Measurements from ENCODE around the gene LRP1. TPM values are rescaled to one million over a fixed set of nuclear protein-coding genes. Genes with fewer than 3 reads are reported as not detected.

The LRP1 gene
- total RNA-seq, 1 donor from 2014 or later, result 24.7 TPM

DNA sequence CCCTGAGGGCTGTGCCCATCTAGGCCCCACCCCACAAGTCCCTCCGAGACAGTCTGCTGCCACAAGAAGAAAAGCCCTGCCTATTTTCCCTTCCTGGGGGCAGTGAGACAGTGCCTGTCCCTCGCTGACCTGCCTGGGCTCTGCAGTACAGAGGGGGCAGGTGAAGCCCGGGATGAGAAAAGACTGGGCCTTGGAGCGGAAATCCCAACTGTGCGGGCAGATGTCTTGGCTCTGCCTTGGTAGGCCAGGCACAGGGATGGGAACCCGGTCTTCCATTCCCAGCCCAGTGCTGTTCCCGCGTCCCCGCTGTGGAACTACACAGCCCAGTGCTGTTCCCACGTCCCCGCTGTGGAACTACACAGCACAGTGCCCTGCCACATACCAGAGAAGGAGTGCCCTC, 75.5 kb downstream of the LRP1 start:
- no peaks in the 10 kb centered on the region for H3K9me3 Mint-ChIP-seq (ENCODE audit: unreplicated experiment)
- TF ChIP-seq, protein P1, sequence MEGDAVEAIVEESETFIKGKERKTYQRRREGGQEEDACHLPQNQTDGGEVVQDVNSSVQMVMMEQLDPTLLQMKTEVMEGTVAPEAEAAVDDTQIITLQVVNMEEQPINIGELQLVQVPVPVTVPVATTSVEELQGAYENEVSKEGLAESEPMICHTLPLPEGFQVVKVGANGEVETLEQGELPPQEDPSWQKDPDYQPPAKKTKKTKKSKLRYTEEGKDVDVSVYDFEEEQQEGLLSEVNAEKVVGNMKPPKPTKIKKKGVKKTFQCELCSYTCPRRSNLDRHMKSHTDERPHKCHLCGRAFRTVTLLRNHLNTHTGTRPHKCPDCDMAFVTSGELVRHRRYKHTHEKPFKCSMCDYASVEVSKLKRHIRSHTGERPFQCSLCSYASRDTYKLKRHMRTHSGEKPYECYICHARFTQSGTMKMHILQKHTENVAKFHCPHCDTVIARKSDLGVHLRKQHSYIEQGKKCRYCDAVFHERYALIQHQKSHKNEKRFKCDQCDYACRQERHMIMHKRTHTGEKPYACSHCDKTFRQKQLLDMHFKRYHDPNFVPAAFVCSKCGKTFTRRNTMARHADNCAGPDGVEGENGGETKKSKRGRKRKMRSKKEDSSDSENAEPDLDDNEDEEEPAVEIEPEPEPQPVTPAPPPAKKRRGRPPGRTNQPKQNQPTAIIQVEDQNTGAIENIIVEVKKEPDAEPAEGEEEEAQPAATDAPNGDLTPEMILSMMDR (IDR thresholded peaks at IDR 0.05; ENCODE audit: unreplicated experiment), result no peak
- H3K27ac Mint-ChIP-seq (ENCODE audit: unreplicated experiment), result no peak overlapping the region
- H3K4me1 Mint-ChIP-seq (ENCODE audit: unreplicated experiment), result no peaks in the 10 kb centered on the region
- H3K27me3 Mint-ChIP-seq (ENCODE audit: unreplicated experiment), result peaks cover 8% of the 10 kb centered on the region
- H3K36me3 Mint-ChIP-seq (ENCODE audit: low read depth, unreplicated experiment), result peaks cover 11% of the 10 kb centered on the region
- no peak for DNase-seq (ENCODE audit: low spot score)
- no peak overlapping the region for H3K4me3 Mint-ChIP-seq (ENCODE audit: unreplicated experiment)

DNA sequence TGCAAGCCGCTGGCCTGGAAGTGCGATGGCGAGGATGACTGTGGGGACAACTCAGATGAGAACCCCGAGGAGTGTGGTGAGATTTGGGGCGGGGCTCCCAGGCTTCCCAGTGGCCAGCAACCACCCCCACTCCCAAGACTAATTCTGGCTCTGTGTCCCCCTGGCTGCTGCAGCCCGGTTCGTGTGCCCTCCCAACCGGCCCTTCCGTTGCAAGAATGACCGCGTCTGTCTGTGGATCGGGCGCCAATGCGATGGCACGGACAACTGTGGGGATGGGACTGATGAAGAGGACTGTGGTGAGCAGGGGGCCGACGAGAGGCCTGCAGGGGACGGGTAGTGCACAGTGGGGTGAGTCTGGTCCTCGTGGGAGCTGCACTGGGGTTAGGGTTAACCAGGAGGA, 76.2 kb downstream of the LRP1 start:
- TF ChIP-seq, protein P1 (IDR thresholded peaks at IDR 0.05; ENCODE audit: unreplicated experiment), result no peak
- peak overlapping the region; percentile 12 for H3K4me3 Mint-ChIP-seq (ENCODE audit: unreplicated experiment)
- H3K27me3 Mint-ChIP-seq (ENCODE audit: unreplicated experiment), result peaks cover 8% of the 10 kb centered on the region
- no peaks in the 10 kb centered on the region for H3K9me3 Mint-ChIP-seq (ENCODE audit: unreplicated experiment)
- DNase-seq (ENCODE audit: low spot score), result no peak
- H3K27ac Mint-ChIP-seq (ENCODE audit: unreplicated experiment), result no peak overlapping the region
- H3K36me3 Mint-ChIP-seq (ENCODE audit: low read depth, unreplicated experiment), result peaks cover 11% of the 10 kb centered on the region
- H3K4me1 Mint-ChIP-seq (ENCODE audit: unreplicated experiment), result no peaks in the 10 kb centered on the region

DNA sequence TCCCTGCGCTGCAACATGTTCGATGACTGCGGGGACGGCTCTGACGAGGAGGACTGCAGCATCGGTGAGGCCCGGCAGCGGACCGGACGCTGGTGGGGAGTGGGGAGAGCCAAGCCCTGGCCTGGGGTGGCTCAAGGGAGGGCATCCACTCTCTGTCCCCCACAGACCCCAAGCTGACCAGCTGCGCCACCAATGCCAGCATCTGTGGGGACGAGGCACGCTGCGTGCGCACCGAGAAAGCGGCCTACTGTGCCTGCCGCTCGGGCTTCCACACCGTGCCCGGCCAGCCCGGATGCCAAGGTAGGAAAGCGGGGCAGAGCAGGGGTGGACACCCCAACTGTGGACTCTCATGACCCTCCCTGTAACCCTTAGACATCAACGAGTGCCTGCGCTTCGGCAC, 76.9 kb downstream of the LRP1 start:
- Mint-ChIP-seq H3K27me3 (ENCODE audit: unreplicated experiment) (peaks cover 6% of the 10 kb centered on the region), H3K36me3 (ENCODE audit: low read depth, unreplicated experiment) (peaks cover 11% of the 10 kb centered on the region), H3K4me3 (ENCODE audit: unreplicated experiment) (no peak overlapping the region), H3K9me3 (ENCODE audit: unreplicated experiment) (no peaks in the 10 kb centered on the region), H3K27ac (ENCODE audit: unreplicated experiment) (no peak overlapping the region), H3K4me1 (ENCODE audit: unreplicated experiment) (no peaks in the 10 kb centered on the region)
- TF ChIP-seq, protein P1 (IDR thresholded peaks at IDR 0.05; ENCODE audit: unreplicated experiment), result no peak
- no peak for DNase-seq (ENCODE audit: low spot score)

DNA sequence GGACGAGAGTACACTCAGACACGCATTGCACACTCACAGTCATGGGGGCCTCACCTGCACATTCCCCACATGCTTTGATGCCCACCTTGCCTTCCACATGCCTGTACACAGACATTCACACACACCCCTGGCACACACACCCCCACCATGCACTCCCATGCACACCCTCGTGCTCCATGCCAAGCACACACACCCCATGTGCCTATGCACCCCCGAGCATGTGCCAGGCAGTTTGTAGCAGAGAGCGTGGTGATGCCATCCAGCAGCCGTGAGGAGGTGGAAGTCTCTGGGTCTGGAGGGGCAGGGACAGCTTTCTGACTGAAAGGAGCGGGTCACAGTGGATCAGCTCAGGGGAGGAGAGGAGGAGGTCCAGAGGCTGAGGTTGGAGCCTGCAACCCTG, 77.6 kb downstream of the LRP1 start:
- Mint-ChIP-seq H3K4me1 (ENCODE audit: unreplicated experiment) (no peaks in the 10 kb centered on the region), H3K4me3 (ENCODE audit: unreplicated experiment) (peak overlapping the region; percentile 9), H3K36me3 (ENCODE audit: low read depth, unreplicated experiment) (peaks cover 10% of the 10 kb centered on the region), H3K27ac (ENCODE audit: unreplicated experiment) (no peak overlapping the region), H3K27me3 (ENCODE audit: unreplicated experiment) (peaks cover 8% of the 10 kb centered on the region), H3K9me3 (ENCODE audit: unreplicated experiment) (no peaks in the 10 kb centered on the region)
- TF ChIP-seq, protein P1 (IDR thresholded peaks at IDR 0.05; ENCODE audit: unreplicated experiment), result no peak
- DNase-seq (ENCODE audit: low spot score), result no peak

DNA sequence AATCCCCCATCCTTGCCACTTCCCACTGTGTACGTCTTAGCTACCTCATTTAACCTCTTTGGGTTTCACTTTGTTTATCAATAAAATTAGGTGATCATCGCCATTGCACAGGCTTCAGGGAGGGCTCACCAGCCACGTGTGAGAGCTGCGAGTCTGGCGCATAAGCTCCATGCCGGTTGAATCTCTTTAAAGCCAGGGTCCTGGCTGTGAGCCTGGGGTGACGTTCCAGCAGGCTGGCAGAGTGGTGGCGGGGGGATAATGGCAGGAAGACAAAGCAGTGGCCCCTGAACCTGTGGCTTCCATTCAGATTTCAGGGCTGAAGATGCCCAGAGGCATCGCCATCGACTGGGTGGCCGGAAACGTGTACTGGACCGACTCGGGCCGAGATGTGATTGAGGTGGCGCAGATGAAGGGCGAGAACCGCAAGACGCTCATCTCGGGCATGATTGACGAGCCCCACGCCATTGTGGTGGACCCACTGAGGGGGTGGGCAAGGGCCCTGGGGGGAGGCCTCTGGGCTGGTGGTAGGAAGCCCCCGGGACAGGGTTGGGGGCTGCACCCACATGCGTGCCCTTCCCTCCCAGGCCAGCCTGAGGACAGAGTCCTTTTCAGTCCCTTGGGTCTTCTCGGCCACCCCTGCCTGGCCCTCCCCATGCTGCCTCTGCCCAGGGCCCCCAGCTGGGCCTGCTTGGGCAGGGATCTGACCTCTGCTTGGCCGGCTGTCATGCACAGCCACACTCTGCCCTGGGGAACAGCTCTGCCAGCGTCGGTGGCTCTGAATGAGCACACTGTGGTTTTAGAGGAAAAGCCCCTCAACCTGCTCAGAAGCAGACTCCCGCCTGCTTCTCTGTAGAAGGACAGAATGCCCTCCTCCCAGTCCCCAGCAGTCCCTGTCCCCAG, 79.7 kb downstream of the LRP1 start:
- Mint-ChIP-seq H3K36me3 (ENCODE audit: low read depth, unreplicated experiment) (peaks cover 7% of the 10 kb centered on the region), H3K27me3 (ENCODE audit: unreplicated experiment) (peaks cover 4% of the 10 kb centered on the region), H3K9me3 (ENCODE audit: unreplicated experiment) (no peaks in the 10 kb centered on the region), H3K4me1 (ENCODE audit: unreplicated experiment) (no peaks in the 10 kb centered on the region), H3K4me3 (ENCODE audit: unreplicated experiment) (no peak overlapping the region), H3K27ac (ENCODE audit: unreplicated experiment) (no peak overlapping the region)
- no peak for DNase-seq (ENCODE audit: low spot score)
- TF ChIP-seq, protein P1 (IDR thresholded peaks at IDR 0.05; ENCODE audit: unreplicated experiment), result no peak
